Esophagus muscularis mucosa (tissue), 4 donors: Measurements from ENCODE around the gene PRDM16. TPM values are rescaled to one million over a fixed set of nuclear protein-coding genes. Genes with fewer than 3 reads are reported as not detected.
A peak's percentile ranks its signal among the peaks of the same experiment; 100 is the strongest.

Experiments
- DNase-seq: peaks from one replicate; pipeline ENCODE4 v3.0.0-alpha.2; 2017; ENCODE audit errors: extremely low spot score
- H3K27ac ChIP-seq, 4 donors: fragments of 200-600 bp; sonication (generic); replicated peaks in 1 of 4; 1 replicate in 3 of 4; 2 replicates in 1 of 4; pipeline ENCODE4 v1.5.1; 2016 to 2019; ENCODE audit warnings: mild to moderate bottlenecking in 1 of 4
- H3K27me3 ChIP-seq, 4 donors: fragments of 200-600 bp; sonication (generic); one replicate each; pipeline versions ENCODE4 v1.5.1 to v1.6.0; 2016 to 2019
- H3K36me3 ChIP-seq, 4 donors: fragments of 200-600 bp; sonication (generic); one replicate each; pipeline ENCODE4 v1.5.1; 2016 to 2019
- H3K4me1 ChIP-seq, 4 donors: fragments of 200-600 bp; sonication (generic); one replicate each; pipeline ENCODE4 v1.5.1; 2016 to 2019
- H3K4me3 ChIP-seq, 4 donors: fragments of 200-600 bp; sonication (generic); 1 replicate in 2 of 4; 2 replicates in 2 of 4; pipeline ENCODE4 v1.5.1; 2016 to 2019; ENCODE audit warnings: mild to moderate bottlenecking in 4 of 4, moderate library complexity in 1 of 4
- H3K9me3 ChIP-seq, 4 donors: fragments of 200-600 bp; sonication (generic); 1 replicate in 3 of 4; 2 replicates in 1 of 4; pipeline ENCODE4 v1.5.1; 2016 to 2019
- EP300 ChIP-seq: sonication (generic); formaldehyde crosslinking; IDR thresholded peaks from one replicate; pipeline ENCODE4 v1.6.1; 2017; ENCODE audit warnings: antibody characterized with exemption
- POLR2A ChIP-seq: fragments of 450-650 bp; IDR thresholded peaks from one replicate; pipeline ENCODE4 v1.6.1; 2017; ENCODE audit warnings: antibody characterized with exemption, moderate library complexity, mild to moderate bottlenecking, low read depth
- POLR2AphosphoS5 ChIP-seq, 2 donors: sonication (generic); formaldehyde crosslinking; IDR thresholded peaks; one replicate each; pipeline ENCODE4 v1.6.1; 2017; ENCODE audit warnings: antibody characterized with exemption in 2 of 2
- WGBS: methylation state at CpG from one replicate; pipeline ENCODE4 v1.1.5; 2018; 5-methylcytosine and 5-hydroxymethylcytosine counted together
- intact Hi-C: fragments of 100-400 bp; cut with DNase I; formaldehyde crosslinking; loops from one replicate; pipeline ENCODE4 v1.15.1; 2023
- total RNA-seq, 4 donors: library from RNA; depleted of rRNA; stranded (reverse); fragments of >200 nt; gene quantifications; one replicate each; pipeline versions ENCODE4 v1.1.0 to v1.2.1, GENCODE V29; 2016
- TF ChIP-seq, protein P1 (sequence below), 3 experiments: fragments of 200-600 bp in 2 of 3; fragments of 450-650 bp in 1 of 3; sonication (generic) in 2 of 3; IDR thresholded peaks; one replicate each; pipeline ENCODE4 v1.5.1; 2017 to 2019; ENCODE audit warnings: antibody characterized with exemption in 3 of 3, mild to moderate bottlenecking in 2 of 3, moderate library complexity in 1 of 3

The PRDM16 gene
- total RNA-seq, 4 donors from 2014 or later: 1.2 to 4.4 (median 2.2) TPM

DNA sequence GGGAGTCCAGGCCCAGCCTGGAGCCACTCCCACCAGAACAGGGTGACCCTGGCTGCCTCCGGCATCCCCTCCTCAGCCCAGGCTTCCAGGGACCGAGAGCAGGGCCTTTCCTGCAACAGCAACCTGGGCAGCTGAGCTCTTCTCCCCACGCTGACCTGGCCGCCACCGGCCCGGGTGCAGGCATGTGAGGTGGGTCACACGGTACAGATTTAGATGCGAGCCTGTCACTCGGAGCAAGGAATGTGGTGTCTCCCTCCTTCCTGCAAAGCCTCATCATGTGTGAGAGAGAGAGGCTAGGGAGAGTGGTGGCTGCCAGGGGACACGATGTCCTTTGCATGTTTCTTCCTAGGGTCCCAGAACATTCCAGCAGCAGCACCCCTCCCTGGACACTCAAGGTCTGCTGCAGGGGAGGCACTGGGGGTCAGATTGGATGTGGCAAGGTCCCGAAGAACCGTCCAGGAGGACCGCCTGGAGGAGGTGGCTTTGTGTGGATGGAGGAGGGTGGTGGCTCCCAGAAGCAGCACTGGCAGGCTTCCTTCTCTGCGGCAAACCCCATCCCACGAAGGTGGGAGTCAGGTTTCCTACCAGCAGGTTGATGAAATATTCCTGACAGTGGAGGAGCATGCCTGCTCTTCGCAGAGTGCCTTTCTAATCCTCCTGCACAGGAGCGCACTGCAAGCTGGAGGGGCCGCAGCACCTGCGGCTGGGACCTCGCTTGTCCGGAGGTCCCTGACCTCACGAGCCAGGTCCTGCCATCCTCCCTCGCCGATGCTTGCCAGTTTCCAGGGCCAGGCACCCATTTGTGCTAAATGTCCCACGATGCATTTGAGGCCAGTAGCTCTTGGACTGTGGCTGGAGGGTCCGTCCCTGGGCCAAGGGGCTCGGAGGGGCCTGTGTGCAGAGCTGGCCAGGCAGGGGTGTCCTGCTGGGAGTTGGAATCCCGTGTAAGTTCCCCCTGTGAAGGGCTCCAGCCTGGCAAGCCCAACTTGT, 68.4 kb downstream of the PRDM16 start:
- Histone ChIP-seq H3K4me1 (peaks cover 17 to 36% (median 18%) of the 10 kb centered on the region in 4 donors), H3K4me3 (no peak overlapping the region), H3K9me3 (no peaks in the 10 kb centered on the region), H3K27ac (no peak overlapping the region), H3K27me3 (peaks cover 0 to 91% (median 11%) of the 10 kb centered on the region in 4 donors), H3K36me3 (no peaks in the 10 kb centered on the region)
- no peak for TF ChIP-seq EP300
- TF ChIP-seq POLR2A: no peak
- TF ChIP-seq, protein P1, sequence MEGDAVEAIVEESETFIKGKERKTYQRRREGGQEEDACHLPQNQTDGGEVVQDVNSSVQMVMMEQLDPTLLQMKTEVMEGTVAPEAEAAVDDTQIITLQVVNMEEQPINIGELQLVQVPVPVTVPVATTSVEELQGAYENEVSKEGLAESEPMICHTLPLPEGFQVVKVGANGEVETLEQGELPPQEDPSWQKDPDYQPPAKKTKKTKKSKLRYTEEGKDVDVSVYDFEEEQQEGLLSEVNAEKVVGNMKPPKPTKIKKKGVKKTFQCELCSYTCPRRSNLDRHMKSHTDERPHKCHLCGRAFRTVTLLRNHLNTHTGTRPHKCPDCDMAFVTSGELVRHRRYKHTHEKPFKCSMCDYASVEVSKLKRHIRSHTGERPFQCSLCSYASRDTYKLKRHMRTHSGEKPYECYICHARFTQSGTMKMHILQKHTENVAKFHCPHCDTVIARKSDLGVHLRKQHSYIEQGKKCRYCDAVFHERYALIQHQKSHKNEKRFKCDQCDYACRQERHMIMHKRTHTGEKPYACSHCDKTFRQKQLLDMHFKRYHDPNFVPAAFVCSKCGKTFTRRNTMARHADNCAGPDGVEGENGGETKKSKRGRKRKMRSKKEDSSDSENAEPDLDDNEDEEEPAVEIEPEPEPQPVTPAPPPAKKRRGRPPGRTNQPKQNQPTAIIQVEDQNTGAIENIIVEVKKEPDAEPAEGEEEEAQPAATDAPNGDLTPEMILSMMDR (IDR thresholded peaks at IDR 0.05): no peak
- no peak for TF ChIP-seq POLR2AphosphoS5 (IDR thresholded peaks at IDR 0.05)
- DNase-seq: no peak
- WGBS: 82% methylated on average over 25 of the region's 28 CpGs
- intact Hi-C loops: no loop called here

DNA sequence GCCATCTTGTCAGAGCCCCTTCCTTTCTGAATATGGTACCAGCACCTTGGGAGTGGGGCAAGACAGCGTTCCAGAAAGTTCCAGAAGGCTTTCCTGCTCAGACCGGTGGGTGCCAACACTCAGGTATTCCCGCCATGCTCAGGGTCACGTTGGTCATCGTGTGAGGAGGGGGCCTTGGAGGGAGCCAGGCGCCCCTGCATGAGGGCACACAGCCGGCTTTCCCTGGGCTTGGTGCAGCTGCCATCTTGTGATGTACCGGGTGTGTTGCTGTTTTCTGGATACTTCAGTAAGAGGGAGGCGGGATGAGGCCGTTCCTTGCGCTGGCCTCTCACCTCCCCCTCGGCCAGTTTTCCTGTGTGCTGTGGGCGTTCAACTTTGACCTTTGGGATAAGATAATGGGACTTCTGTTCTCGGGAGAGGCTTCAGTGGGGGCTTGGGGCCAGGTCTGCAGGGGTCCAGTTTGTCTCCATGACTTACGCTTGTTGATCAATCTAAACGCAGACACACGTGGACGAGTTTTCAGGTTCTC, 69.7 kb downstream of the PRDM16 start:
- TF ChIP-seq, protein P1 (IDR thresholded peaks at IDR 0.05): no peak
- TF ChIP-seq POLR2A: no peak
- no peak for TF ChIP-seq EP300
- no peak for TF ChIP-seq POLR2AphosphoS5 (IDR thresholded peaks at IDR 0.05)
- no peak for DNase-seq
- 66% methylated on average over 18 of the region's 18 CpGs for WGBS
- no peak overlapping the region for H3K4me3 ChIP-seq
- H3K4me1 ChIP-seq: peaks cover 15 to 29% (median 17%) of the 10 kb centered on the region in 4 donors
- H3K9me3 ChIP-seq: no peaks in the 10 kb centered on the region
- no peaks in the 10 kb centered on the region for H3K36me3 ChIP-seq
- intact Hi-C loops: no loop called here
- H3K27me3 ChIP-seq: peaks cover 0 to 100% (median 12%) of the 10 kb centered on the region in 4 donors
- H3K27ac ChIP-seq: no peak overlapping the region

DNA sequence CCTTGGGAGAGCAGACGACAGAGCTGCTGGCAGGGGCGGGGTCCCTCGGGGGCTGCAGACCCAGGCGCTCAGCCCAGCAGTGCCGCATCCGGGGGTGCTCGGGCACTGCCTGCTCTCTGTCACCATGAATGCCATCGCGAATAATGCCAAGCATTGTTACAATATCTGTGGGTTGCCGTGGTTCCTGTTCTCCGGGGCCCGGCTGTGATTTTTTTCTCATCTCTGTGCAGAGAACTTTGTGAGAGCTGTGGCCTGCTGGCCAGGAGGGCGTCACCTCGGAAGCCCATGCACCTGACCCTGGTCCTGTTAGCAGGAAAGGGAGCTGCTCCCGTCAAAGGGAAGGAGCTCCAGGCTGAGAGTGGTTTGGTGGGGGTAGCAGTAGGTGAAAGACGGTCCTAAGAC, 70.4 kb downstream of the PRDM16 start:
- peak overlapping the region; percentile 0 to 12 (median 10) for H3K4me3 ChIP-seq
- no peaks in the 10 kb centered on the region for H3K36me3 ChIP-seq
- no peak for DNase-seq
- WGBS: 69% methylated on average over 13 of the region's 16 CpGs
- peaks cover 0 to 100% (median 12%) of the 10 kb centered on the region in 4 donors for H3K27me3 ChIP-seq
- intact Hi-C loops: no loop called here
- TF ChIP-seq POLR2A (no peak), EP300 (no peak), POLR2AphosphoS5 (IDR thresholded peaks at IDR 0.05) (no peak)
- TF ChIP-seq, protein P1 (IDR thresholded peaks at IDR 0.05): no peak
- H3K27ac ChIP-seq: no peak overlapping the region
- H3K4me1 ChIP-seq: peaks cover 12 to 23% (median 15%) of the 10 kb centered on the region in 4 donors
- H3K9me3 ChIP-seq: no peaks in the 10 kb centered on the region

DNA sequence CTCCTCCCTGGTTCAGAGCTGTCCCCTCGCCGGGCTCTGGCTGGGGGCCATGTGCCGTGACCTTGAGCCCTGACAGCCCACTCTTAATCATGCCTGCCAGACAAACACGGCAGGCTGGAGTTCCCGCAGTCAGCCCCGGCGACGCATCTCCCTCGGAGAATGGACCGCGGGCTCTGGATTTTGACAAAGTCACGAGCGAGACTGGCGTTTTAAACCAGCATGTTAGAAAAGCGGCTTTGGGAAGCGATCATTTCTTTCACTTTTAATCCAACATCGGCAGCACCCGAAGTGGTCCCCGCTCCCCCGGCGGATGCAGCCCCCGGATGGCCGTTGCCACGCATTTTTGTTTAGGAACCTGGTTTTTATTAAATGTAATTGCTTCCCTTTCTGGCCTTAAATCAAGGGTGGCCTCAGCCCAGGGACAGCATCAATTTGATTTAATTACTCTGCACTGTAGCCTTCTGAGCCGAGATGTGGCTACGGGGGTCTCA, 70.9 kb downstream of the PRDM16 start:
- Histone ChIP-seq H3K4me3 (peak overlapping the region; percentile 0 to 12 (median 10)), H3K36me3 (no peaks in the 10 kb centered on the region), H3K9me3 (no peaks in the 10 kb centered on the region), H3K27ac (no peak overlapping the region), H3K4me1 (peaks cover 13 to 23% (median 15%) of the 10 kb centered on the region in 4 donors), H3K27me3 (peaks cover 0 to 100% (median 14%) of the 10 kb centered on the region in 4 donors)
- intact Hi-C loops: no loop called here
- TF ChIP-seq POLR2A: no peak
- no peak for TF ChIP-seq POLR2AphosphoS5 (IDR thresholded peaks at IDR 0.05)
- TF ChIP-seq EP300: no peak
- TF ChIP-seq, protein P1 (IDR thresholded peaks at IDR 0.05): no peak
- no peak for DNase-seq
- 51% methylated on average over 14 of the region's 26 CpGs for WGBS
